Measurements from ENCODE around the gene CASS4.

DNA sequence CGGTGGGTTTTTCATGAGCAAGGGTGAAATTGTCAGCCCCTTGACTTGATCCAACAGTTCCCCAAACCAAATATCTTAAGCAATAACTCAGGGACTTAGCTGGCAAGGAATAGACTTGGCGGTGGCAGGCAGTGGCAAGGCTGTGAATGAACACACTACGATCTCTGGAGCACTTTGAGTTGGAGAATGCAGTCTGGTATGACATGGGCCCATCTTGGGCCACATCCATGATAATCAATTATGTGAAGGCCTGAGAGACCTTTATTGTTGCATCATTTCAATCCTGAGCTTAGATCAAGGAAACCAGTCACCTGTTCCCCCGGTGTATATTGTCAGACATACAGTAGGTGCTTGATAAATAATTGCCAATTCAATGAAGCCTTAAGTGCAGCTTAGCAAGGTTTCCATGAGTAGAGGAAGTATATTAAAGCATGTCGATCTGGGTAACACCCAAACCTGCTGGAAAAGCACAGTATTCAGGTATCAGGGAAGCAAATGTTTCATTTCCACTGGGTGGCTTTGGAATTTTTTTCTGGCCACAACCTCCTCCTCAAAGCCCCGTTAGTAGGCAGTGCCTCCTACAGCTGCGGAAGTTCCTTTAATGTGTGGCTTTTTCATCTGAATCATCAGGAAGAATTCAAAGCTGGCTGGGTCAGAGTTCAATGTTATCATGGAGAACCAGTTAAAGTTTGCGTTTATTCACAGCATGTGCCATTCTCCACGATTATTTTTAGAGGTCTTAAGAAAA is 10.2 kb downstream of the CASS4 start:
- TF ChIP-seq CTCF (IDR thresholded peaks at IDR 0.05) (no peak), POLR2A (IDR thresholded peaks at IDR 0.05) (no peak)

Measured in uterus (tissue), 2 donors.